ENCODE measurements around the gene VMP1. TPM values are rescaled to one million over a fixed set of nuclear protein-coding genes. Genes with fewer than 3 reads are reported as not detected.

The VMP1 gene
- total RNA-seq, 1 experiment from 2014 or later = 150 TPM

DNA sequence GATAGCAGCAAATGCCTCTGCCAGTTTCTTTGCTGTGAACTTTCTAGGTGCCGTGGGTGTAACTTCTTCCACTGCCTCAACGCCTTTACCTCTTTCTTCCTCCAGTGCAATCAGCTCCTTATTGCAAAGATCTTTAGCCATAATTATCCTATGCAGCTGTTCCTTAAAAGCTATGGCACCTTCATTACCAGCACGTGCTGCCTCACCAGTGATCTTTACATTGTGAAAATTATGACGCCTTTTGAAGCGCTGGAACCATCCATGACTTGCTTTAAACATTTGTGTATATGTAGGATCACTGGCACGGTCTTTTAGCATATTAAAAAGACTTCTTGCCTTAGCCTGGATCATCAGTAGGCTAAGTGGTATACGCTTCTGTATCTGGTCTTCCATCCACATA, 8.2 kb upstream of the VMP1 start:
- no peak for DNase-seq (ENCODE audit: low read depth)
- in situ Hi-C loops (cut with HindIII; ENCODE audit: low pct_unique_long_range_greater_than_20kb, low sequenced_read_pairs) = no loop called here

DNA sequence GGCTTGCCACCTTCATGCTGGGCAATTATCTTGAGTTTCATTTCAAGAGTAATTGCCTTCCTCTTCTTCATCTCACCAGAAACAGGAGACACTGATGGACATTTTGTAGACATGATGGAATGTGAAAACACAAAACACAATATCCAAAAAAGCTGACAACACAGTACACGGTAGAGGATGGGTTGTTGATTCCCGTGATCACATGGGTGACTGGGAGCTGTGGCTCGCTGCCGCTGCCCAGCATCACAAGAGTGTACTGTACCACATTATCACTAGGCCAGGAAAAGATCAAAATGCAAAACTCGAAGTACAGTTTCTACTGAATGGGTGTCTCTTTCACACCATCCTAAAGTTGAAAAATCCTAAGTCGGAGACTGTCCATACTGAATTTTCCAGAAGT, 7.7 kb upstream of the VMP1 start:
- DNase-seq (ENCODE audit: low read depth) = no peak
- in situ Hi-C loops (cut with HindIII; ENCODE audit: low pct_unique_long_range_greater_than_20kb, low sequenced_read_pairs) = no loop called here

DNA sequence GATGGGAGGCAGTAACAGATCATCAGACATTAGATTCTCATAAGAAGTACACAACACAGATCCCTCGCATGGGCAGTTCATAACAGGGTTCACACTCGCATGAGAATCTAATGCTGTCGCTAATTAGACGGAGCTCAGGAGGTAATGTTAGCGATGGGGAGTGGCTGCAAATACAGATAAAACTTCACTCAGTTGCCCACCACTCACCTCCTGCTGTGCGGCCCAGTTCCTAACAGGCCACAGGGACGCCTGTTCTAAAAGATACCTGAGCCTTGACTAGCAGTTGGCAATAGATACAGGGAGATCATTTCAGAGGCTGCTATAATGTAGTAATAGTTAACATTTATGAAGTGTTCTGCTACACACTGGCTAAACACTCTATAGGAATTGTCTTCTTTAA, 5.2 kb upstream of the VMP1 start:
- no peak for DNase-seq (ENCODE audit: low read depth)
- in situ Hi-C loops (cut with HindIII; ENCODE audit: low pct_unique_long_range_greater_than_20kb, low sequenced_read_pairs) = no loop called here

DNA sequence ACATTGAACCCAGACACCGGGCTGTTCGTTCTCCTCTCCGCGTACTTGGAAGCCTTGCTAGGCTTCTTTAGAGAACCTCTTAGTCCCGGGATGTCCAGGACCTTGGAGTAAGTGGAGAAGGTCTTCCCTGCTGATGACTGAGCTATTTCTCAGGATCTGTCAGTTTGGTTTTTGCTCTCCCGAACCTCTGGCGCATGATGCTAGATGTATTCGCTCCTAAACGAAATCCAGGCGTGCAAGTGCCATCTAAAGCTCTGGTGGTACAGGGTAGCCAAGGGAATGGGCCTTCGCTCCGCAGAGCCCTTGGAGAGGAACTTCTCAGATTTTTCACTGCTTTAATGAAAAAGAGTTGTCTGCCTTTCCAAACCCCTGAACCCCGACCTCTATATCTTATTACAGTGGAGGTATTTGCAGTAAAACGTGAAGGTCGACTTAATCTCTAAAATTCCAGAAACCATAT, 547 bp downstream of the VMP1 start:
- no peak for DNase-seq (ENCODE audit: low read depth)
- in situ Hi-C loops (cut with HindIII; ENCODE audit: low pct_unique_long_range_greater_than_20kb, low sequenced_read_pairs) = no loop called here

DNA sequence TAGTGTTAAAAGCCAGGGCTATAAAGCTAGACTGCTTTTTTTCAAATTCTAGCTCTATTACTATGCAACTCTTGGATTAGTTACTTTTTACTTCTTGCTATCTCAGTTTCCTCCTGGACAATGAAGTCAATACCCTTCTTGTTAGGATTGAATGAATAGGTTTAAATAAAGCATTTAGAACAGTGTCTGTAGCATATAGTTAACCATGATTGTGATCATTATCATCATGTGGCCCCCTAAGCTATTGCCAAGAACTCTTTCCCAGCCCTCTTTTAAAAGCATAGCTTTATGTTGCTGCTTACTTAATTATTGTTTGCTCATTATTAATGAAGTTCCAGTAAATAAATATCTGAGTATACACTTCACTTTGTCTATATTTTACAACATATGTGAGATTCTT, 4.5 kb downstream of the VMP1 start:
- DNase-seq (ENCODE audit: low read depth) = no peak
- in situ Hi-C loops (cut with HindIII; ENCODE audit: low pct_unique_long_range_greater_than_20kb, low sequenced_read_pairs) = no loop called here

DNA sequence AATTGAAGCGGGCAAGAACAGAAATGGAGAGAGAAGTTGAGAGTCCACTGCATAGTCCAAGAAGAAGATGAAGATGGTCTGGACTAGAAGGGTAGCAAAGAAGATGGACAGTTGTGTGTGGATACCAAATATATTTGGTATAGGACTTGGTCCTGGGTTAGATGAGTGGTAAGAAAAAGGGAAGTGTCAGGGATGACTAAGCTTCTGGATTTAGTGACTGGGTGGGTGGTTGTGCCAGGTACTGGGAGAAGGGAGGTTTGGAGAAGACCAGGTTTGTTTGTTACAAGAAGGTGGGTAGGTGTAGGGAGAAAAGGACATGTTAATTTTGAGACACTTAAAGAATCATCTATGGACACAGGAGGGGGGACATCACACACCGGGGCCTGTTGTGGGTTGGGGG, 5.4 kb downstream of the VMP1 start:
- in situ Hi-C loops (cut with HindIII; ENCODE audit: low pct_unique_long_range_greater_than_20kb, low sequenced_read_pairs) = no loop called here
- no peak for DNase-seq (ENCODE audit: low read depth)

DNA sequence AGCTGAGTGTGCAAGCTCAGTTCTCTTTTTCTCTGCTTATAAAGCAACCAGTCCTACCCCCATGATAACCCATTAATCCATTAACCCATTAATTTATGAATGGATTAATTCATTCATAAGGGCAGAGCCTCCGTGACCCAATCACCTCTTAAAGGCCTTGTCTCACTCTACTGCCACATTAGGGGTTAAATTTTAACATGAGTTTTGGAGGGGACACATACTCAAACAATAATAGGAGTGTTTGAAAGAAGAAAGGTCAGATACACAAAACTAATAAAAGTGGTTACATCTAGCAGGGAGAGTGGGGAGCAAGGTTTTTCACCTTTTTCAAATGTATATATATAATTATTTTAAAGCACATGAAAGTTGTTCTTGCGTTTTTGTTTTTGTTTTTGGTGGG, 6.8 kb downstream of the VMP1 start:
- in situ Hi-C loops (cut with HindIII; ENCODE audit: low pct_unique_long_range_greater_than_20kb, low sequenced_read_pairs) = no loop called here
- DNase-seq (ENCODE audit: low read depth) = no peak

DNA sequence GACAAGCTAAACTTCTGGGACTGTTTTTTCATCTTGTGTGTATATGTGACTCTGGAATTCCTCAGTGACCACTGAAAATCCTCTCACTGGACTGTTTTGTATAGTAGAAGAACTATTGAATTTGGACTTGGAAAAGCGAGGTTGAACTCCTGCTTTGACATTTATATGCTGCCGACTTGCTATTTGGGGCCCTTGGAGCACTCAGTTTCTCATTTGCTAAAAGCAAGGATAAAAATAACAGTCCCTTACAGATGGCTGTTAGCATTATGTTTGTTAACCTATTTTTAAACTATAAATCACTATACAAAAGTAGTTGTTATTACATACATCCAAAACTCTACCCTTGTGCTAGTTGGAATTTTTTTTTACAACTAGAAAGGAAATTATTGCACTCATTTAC, 9.0 kb downstream of the VMP1 start:
- in situ Hi-C loops (cut with HindIII; ENCODE audit: low pct_unique_long_range_greater_than_20kb, low sequenced_read_pairs) = no loop called here
- no peak for DNase-seq (ENCODE audit: low read depth)

DNA sequence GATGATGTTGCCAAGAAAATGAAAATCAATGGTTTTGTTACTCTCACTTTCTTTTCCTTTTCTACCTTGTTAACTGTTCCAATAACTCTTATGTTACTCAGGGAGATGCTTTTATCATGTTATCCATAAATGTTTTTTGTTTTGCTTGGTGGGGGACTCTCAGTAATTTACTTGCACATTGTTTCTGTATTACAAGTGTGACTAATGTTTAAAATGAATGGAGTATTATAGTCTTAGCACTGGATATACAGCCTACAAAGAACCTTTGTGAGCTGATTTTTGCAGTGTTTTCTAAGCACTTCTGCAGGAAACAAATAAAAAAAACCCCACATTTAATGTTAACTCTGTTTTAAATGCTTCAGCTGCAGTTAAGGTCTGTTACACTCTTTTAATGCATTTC, 12.1 kb downstream of the VMP1 start:
- in situ Hi-C loops (cut with HindIII; ENCODE audit: low pct_unique_long_range_greater_than_20kb, low sequenced_read_pairs) = no loop called here
- no peak for DNase-seq (ENCODE audit: low read depth)

DNA sequence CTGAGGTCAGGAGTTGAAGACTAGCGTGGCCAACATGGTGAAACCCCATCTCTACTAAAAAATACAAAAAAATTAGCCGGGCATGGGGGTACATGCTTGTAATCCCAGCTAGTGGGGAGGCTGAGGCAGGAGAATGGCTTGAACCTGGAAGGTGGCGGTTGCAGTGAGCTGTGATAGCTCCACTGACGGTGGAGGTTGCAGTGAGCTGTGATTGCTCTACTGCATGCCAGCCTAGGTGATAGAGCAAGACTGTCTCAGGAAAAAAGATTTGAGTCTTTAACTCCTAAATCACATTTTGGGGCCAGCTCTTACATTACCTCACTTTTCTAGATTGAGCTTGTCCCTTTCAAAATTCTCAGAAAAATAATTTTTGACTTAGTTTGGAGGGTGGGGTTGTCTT, 15.2 kb downstream of the VMP1 start:
- DNase-seq (ENCODE audit: low read depth) = no peak
- in situ Hi-C loops (cut with HindIII; ENCODE audit: low pct_unique_long_range_greater_than_20kb, low sequenced_read_pairs) = no loop called here

DNA sequence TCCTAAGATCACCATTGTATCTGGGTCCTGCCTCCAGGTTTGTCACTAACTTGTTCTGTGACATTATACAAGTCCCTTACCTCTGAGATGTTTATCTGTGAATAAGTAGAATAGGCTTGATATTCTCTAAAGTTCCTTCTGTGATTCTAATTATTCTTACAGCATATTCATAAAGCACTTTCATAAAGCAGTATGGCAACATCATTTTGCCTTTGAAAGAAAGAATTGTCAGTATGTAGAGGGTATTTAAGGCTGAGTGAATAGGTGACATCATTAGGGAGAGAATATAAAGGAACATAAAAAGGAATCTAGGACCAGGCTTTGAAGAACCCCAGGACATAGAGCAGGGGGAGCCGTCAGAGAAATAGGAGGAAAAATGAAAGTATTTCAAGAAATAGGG, 15.6 kb downstream of the VMP1 start:
- in situ Hi-C loops (cut with HindIII; ENCODE audit: low pct_unique_long_range_greater_than_20kb, low sequenced_read_pairs) = no loop called here
- no peak for DNase-seq (ENCODE audit: low read depth)

DNA sequence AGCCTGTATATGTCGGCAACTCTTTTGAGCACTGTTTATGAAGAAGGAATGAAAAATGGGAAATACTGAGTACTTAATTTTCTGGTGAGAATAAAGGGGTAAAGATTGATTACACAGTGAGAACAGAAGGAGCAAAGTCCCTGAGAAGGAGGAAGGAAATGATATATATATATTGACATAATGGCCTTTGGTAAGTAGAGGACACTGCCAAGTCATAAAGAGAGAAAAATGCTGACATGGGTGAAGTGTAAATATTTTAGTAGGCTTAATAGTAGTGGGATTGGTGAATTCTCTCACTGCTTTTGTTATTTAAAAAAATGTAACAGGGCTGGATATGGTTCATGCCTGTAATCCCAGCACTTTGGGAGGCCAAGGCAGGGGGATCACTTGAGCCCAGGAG, 16.2 kb downstream of the VMP1 start:
- no peak for DNase-seq (ENCODE audit: low read depth)
- in situ Hi-C loops (cut with HindIII; ENCODE audit: low pct_unique_long_range_greater_than_20kb, low sequenced_read_pairs) = no loop called here

DNA sequence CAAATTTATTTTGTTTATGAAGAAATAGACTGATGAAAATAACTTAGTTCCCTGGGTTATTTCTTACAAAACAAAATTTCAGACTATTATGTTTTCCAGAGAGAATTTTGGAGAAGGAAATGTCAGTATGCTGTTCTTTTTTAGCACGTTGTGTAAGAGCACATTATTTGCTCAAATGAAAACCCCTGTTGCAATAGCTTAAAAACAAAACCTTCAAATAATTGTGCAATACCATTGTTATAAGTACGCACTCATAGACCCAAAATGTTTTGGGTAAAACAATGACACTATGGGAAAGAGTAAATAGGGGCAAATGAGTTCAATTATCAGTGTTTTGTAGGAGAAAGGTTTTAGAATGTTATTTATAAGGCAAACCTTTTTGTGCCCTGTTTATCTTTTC, 18.2 kb downstream of the VMP1 start:
- no peak for DNase-seq (ENCODE audit: low read depth)
- in situ Hi-C loops (cut with HindIII; ENCODE audit: low pct_unique_long_range_greater_than_20kb, low sequenced_read_pairs) = no loop called here

DNA sequence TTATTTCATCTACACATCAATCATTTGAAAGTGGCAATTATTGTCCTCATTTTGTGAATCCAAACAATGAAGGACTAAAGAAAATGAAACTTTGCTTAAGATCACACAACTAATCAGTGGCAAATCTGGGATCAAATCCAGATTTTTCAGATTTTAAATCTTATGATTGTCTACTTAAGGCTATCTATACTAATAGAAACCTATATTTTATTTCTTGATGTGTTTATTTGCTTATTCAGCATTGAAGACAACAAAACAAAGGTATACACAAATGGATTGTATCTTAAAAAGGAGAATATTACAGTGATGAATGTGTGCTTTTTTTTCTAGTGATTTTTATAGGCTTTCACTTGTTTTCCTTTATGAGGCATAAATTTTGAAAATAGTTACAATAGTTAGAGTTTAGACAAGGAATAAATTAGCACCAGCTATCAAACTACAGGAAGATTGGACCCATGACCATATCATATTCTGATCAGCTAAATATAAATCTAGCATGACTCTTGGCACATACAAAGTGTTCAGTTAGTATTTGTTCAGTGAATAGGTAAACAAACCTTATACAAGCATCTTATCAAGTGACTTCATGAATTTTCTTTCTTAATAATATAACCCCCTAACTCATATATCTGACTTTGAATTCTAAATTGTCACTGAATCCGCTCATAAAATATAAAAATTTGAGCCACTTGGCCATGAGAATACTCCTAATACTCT, 20.5 kb downstream of the VMP1 start:
- no peak for DNase-seq (ENCODE audit: low read depth)
- in situ Hi-C loops (cut with HindIII; ENCODE audit: low pct_unique_long_range_greater_than_20kb, low sequenced_read_pairs) = no loop called here

DNA sequence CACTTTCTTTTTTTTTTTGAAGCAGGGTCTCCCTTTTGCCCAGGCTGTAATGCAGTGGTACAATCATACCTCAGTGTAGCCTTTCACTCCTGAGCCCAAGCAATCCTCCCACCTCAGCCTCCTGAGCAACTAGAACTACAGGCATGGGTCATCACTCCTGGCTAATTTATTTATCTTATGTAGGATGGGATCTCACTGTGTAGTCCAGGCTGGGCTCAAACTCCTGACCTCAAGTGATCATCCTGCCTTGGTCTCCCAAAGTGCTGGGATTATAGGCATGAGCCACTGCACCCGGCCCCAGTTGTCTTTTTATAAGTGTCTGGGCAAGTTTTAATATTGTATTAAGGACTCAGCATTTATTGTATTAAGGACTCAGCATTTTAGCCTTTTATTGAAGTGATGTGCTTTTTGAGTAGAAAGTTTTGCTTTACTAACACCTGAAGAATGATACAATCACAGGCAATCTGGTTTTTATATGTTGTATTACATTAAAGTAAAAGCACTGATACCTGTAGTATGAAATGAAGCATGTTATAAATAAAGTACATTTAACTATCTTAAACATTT, 22.9 kb downstream of the VMP1 start:
- DNase-seq (ENCODE audit: low read depth) = no peak
- in situ Hi-C loops (cut with HindIII; ENCODE audit: low pct_unique_long_range_greater_than_20kb, low sequenced_read_pairs) = no loop called here

DNA sequence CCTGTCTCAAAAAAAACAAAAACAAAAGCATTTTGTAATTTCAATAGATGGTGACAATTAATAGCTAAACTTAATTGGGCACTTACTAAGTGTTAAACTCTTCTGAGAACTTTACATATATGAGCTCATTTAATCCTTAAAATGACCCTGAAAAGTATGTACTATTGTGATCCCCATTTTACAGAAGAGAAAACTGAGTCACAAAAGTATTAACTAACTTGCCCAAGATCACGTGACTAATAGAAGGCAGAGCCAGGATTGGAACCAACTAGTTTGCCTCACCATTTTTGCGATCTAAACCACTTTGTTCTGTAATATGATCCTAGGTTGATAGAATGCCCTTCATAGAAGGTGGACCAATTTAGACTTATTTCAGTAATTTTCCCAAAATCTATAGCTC, 26.2 kb downstream of the VMP1 start:
- DNase-seq (ENCODE audit: low read depth) = no peak
- in situ Hi-C loops (cut with HindIII; ENCODE audit: low pct_unique_long_range_greater_than_20kb, low sequenced_read_pairs) = no loop called here

DNA sequence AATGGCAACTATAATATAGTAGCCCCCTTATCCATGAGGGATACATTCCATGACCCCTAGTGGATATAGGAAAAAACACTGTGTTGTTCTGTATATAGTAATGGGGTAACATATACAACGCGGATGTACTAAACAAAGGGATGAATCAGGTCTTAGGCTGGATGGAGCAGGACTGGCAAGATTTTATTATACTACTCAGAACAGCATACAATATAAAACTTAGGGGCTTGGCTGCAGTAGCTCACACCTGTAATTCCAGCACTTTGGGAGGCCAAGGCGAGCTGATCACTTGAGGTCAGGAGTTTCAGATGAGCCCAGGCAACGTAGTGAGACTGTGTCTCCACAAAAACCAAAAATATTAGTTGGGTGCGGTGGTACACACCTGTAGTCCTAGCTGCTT, 26.8 kb downstream of the VMP1 start:
- no peak for DNase-seq (ENCODE audit: low read depth)
- in situ Hi-C loops (cut with HindIII; ENCODE audit: low pct_unique_long_range_greater_than_20kb, low sequenced_read_pairs) = no loop called here

DNA sequence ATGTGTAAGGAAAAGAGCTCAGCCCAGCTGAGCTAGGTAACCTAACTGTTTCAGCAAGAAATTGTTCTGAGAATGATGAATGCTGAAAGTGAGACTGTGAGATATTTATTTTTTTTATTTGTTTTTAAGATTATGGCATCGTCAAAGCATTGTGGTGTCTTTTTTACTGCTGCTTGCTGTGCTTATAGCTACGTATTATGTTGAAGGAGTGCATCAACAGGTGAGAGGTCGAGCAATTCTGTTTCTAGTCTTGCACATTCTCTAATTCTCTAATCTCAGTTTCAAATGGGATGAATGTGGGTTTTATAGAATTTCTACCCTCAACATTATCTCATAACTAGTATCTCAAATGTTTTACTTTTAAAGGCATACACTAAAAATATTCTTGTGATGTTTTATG, 29.9 kb downstream of the VMP1 start:
- no peak for DNase-seq (ENCODE audit: low read depth)
- in situ Hi-C loops (cut with HindIII; ENCODE audit: low pct_unique_long_range_greater_than_20kb, low sequenced_read_pairs) = no loop called here

DNA sequence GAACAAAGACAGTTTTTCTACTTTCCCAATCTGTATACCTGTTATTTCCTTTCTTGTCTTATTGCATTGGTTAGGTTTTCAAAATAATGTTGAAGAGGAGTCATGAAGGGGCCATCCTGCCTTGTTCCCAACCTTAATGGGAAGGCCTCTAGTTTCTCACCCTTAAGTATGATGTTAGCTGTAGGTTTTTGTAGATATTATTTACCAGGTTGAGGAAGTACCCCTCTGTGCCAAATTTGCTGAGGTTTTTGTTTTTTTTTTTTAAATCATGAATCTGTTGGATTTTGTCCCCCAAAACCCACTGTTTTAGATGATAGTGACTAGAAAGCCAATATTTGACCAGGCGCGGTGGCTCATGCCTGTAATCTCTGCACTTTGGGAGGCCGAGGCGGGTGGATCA, 36.4 kb downstream of the VMP1 start:
- DNase-seq (ENCODE audit: low read depth) = no peak
- in situ Hi-C loops (cut with HindIII; ENCODE audit: low pct_unique_long_range_greater_than_20kb, low sequenced_read_pairs) = no loop called here

DNA sequence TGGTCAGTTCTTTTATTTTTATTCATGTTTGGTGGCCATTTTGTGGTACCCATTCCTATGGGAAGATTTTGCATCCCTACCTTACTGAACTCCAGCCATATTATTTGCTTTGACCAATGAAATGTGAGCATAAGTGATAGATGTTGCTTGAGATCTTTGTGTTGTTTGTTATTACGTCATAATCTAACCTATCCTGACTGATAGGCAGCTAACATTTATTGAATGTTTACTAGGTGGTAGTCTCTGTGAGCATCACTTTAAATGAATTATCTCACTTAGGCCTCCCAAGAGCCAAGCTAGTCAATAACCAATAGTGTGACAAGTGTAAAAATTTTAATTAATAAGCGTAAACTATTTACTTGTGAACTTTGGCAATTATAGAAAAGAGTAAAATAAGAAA, 37.6 kb downstream of the VMP1 start:
- DNase-seq (ENCODE audit: low read depth) = no peak
- in situ Hi-C loops (cut with HindIII; ENCODE audit: low pct_unique_long_range_greater_than_20kb, low sequenced_read_pairs) = no loop called here
